Thyroid gland (tissue), 4 donors: ENCODE measurements around the gene PRKCE. TPM values are rescaled to one million over a fixed set of nuclear protein-coding genes. Genes with fewer than 3 reads are reported as not detected.

Experiments used
- DNase-seq, 2 donors: peaks; one replicate each; pipeline ENCODE4 v3.0.0-alpha.2; 2019
- H3K27ac ChIP-seq, 3 donors: fragments of 200-600 bp; sonication (generic); 1 replicate in 2 of 3; 2 replicates in 1 of 3; pipeline ENCODE4 v1.5.1; 2016 to 2019; ENCODE audit warnings: mild to moderate bottlenecking in 1 of 3, moderate library complexity in 1 of 3
- H3K27me3 ChIP-seq: fragments of 200-600 bp; sonication (generic); one replicate; pipeline ENCODE4 v1.5.1; 2019
- H3K36me3 ChIP-seq, 2 donors: fragments of 200-600 bp; sonication (generic); one replicate each; pipeline ENCODE4 v1.5.1; 2016 to 2019
- H3K4me1 ChIP-seq, 2 donors: fragments of 200-600 bp; sonication (generic); one replicate each; pipeline ENCODE4 v1.5.1; 2017 to 2019
- H3K4me3 ChIP-seq, 3 donors: fragments of 200-600 bp; sonication (generic); replicated peaks in 1 of 3; 1 replicate in 2 of 3; 2 replicates in 1 of 3; pipeline ENCODE4 v1.5.1; 2016; ENCODE audit warnings: mild to moderate bottlenecking in 1 of 3
- H3K9me3 ChIP-seq: fragments of 200-600 bp; sonication (generic); one replicate; pipeline ENCODE4 v1.5.1; 2017
- CTCF ChIP-seq, 6 experiments: fragments of 200-600 bp in 3 of 6; fragments of 450-650 bp in 3 of 6; sonication (generic) in 3 of 6; IDR thresholded peaks; one replicate each; pipeline ENCODE4 v1.5.1; 2016 to 2019; ENCODE audit warnings: antibody characterized with exemption in 6 of 6, mild to moderate bottlenecking in 2 of 6, inconsistent platforms in 1 of 6, moderate library complexity in 1 of 6
- POLR2A ChIP-seq, 2 donors: fragments of 450-650 bp; IDR thresholded peaks; one replicate each; pipeline ENCODE4 v1.6.1; 2017; ENCODE audit warnings: antibody characterized with exemption in 2 of 2, mild to moderate bottlenecking in 2 of 2, moderate library complexity in 1 of 2
- WGBS, 2 donors: methylation state at CpG; one replicate each; pipeline ENCODE4 v1.1.5; 2017; 5-methylcytosine and 5-hydroxymethylcytosine counted together
- intact Hi-C: fragments of 100-400 bp; cut with DNase I; formaldehyde crosslinking; loops from one replicate; pipeline ENCODE4 v1.15.1; 2023
- total RNA-seq, 4 donors: library from RNA; depleted of rRNA; stranded (reverse); fragments of >200 nt; gene quantifications; one replicate each; pipeline ENCODE4 v1.2.3, GENCODE V29; 2016

Gene PRKCE
- total RNA-seq, 4 donors from 2014 or later = 8.4 to 35.3 (median 15.2) TPM

GRCh38 chr2:45908316-45909170 lies 257.1 kb downstream of the PRKCE start:
- 96 to 97% methylated on average over 12 of the region's 12 CpGs for WGBS, 2 donors
- no peaks in the 10 kb centered on the region for H3K9me3 ChIP-seq
- peak overlapping the region in 1 of 3 donors; percentile 74 for H3K27ac ChIP-seq
- no peak overlapping the region for H3K4me3 ChIP-seq
- no peak for DNase-seq
- intact Hi-C loops = no loop called here
- no peaks in the 10 kb centered on the region for H3K27me3 ChIP-seq
- no peak for TF ChIP-seq CTCF (IDR thresholded peaks at IDR 0.05)
- no peaks in the 10 kb centered on the region for H3K36me3 ChIP-seq
- H3K4me1 ChIP-seq = peaks cover 32 to 33% of the 10 kb centered on the region in 2 donors

DNA sequence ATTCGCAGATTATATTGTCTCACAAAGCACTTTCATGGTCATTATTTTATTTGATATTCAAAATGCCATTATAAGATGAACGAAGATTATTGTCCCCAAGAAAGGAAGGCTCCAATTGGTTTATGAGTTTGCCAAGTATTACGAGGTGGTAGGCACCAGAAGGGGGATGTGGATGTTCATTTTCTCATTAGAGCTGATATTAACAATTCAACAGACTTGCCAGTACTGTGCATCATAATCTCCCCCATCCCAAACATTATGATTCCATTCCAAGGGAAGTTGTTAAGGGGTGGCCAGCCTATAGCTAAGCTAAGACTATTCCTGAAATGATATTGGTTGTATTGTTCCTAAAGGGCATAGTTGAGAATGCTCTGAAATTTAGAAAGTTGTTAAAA lies 257.7 kb downstream of the PRKCE start:
- Histone ChIP-seq H3K4me3 (no peak overlapping the region), H3K9me3 (no peaks in the 10 kb centered on the region), H3K27me3 (no peaks in the 10 kb centered on the region), H3K27ac (peak overlapping the region in 2 of 3 donors; percentile 30 to 74), H3K36me3 (no peaks in the 10 kb centered on the region), H3K4me1 (peaks cover 38 to 39% of the 10 kb centered on the region in 2 donors)
- no peak for DNase-seq
- intact Hi-C loops = no loop called here
- WGBS, 2 donors = 97% methylated on average over 3 of the region's 3 CpGs
- TF ChIP-seq POLR2A (IDR thresholded peaks at IDR 0.05) = no peak
- no peak for TF ChIP-seq CTCF (IDR thresholded peaks at IDR 0.05)

GRCh38 chr2:45909677-45910191 lies 258.3 kb downstream of the PRKCE start:
- intact Hi-C loops = no loop called here
- H3K27me3 ChIP-seq = no peaks in the 10 kb centered on the region
- H3K4me1 ChIP-seq = peaks cover 33 to 37% of the 10 kb centered on the region in 2 donors
- DNase-seq = peak; percentile 75 to 76
- H3K36me3 ChIP-seq = no peaks in the 10 kb centered on the region
- H3K27ac ChIP-seq = peak overlapping the region; percentile 43 to 75 (median 56)
- no peak for TF ChIP-seq CTCF (IDR thresholded peaks at IDR 0.05)
- H3K4me3 ChIP-seq = no peak overlapping the region
- H3K9me3 ChIP-seq = no peaks in the 10 kb centered on the region
- 32 to 35% methylated on average over 5 of the region's 5 CpGs for WGBS, 2 donors

DNA sequence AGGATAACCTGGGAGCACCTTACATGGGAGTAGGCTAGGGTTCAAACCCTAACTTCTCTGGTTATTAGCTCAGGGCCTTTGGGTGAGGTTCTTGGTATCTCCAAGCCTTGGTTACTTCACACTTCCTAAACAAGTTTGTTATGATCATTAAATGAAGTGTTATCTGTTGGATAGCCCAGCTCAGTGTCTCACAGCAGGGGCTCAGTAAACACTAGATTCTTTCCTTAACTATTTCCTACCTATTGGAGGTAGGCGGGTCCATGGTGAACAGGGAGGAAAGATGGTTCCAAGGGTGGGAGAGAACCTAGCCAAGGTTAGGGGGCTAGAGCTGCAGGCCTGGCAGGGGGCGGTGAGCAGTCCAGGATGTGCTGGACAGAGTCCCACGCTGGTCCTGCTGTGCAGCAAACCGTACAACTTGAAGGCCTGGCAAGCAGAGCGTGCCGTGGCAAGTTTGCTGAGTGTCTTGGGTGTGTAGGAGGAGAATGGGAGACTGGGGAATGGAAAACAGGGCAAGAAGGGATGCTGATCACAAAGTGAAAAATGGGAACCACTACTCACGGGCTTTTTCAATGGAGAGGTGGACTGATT lies 259.1 kb downstream of the PRKCE start:
- intact Hi-C loops = no loop called here
- DNase-seq = peak; percentile 59 to 68
- 47 to 61% methylated on average over 7 of the region's 7 CpGs for WGBS, 2 donors

More for the DNA sequence above, 259.1 kb downstream of the PRKCE start:
- Histone ChIP-seq H3K27me3 (no peaks in the 10 kb centered on the region), H3K36me3 (no peaks in the 10 kb centered on the region), H3K4me3 (no peak overlapping the region), H3K4me1 (peaks cover 28 to 33% of the 10 kb centered on the region in 2 donors), H3K9me3 (no peaks in the 10 kb centered on the region), H3K27ac (peak overlapping the region; percentile 43 to 75 (median 56))
- no peak for TF ChIP-seq CTCF (IDR thresholded peaks at IDR 0.05)
